ENCODE data around the gene ETFA. TPM values are rescaled to one million over a fixed set of nuclear protein-coding genes. Genes with fewer than 3 reads are reported as not detected.

ETFA gene
- polyA plus RNA-seq, 3 donors = 62.1 to 178 (median 166) TPM

- intact Hi-C loops (cut with micrococcal nuclease) = no loop called here
- no peaks in the 10 kb centered on the region for H3K36me3 ChIP-seq (replicated peaks in 1 of 2; ENCODE audit: control insufficient read depth in 1 of 2, insufficient read depth in 2 of 2, low read length in 2 of 2)
- H3K4me1 Mint-ChIP-seq = peaks cover 69% of the 10 kb centered on the region
- TF ChIP-seq, protein P1, sequence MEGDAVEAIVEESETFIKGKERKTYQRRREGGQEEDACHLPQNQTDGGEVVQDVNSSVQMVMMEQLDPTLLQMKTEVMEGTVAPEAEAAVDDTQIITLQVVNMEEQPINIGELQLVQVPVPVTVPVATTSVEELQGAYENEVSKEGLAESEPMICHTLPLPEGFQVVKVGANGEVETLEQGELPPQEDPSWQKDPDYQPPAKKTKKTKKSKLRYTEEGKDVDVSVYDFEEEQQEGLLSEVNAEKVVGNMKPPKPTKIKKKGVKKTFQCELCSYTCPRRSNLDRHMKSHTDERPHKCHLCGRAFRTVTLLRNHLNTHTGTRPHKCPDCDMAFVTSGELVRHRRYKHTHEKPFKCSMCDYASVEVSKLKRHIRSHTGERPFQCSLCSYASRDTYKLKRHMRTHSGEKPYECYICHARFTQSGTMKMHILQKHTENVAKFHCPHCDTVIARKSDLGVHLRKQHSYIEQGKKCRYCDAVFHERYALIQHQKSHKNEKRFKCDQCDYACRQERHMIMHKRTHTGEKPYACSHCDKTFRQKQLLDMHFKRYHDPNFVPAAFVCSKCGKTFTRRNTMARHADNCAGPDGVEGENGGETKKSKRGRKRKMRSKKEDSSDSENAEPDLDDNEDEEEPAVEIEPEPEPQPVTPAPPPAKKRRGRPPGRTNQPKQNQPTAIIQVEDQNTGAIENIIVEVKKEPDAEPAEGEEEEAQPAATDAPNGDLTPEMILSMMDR (IDR thresholded peaks at IDR 0.05) = no peak
- peaks cover 81 to 96% (median 90%) of the 10 kb centered on the region in 3 donors for H3K27me3 Mint-ChIP-seq (ENCODE audit: low read depth in 3 of 3)
- peak in 1 of 3 donors; percentile 23 for DNase-seq
- peak overlapping the region in 1 of 2 donors; percentile 29 for H3K27ac ChIP-seq (ENCODE audit: low read depth in 1 of 2, low read length in 2 of 2)
- H3K4me3 ChIP-seq (replicated peaks in 1 of 3; ENCODE audit: low read depth in 2 of 3, low read length in 3 of 3) = peak overlapping the region; percentile 43 to 79 (median 44)
- H3K4me1 ChIP-seq (ENCODE audit: control insufficient read depth in 1 of 2, insufficient read depth in 2 of 2, low read length in 2 of 2) = peaks cover 73 to 74% of the 10 kb centered on the region in 2 donors
- peak overlapping the region; percentile 50 for H3K9ac ChIP-seq (ENCODE audit: insufficient read depth, low read length, poor library complexity, severe bottlenecking)
- peaks cover 0 to 60% (median 46%) of the 10 kb centered on the region in 7 donors for H3K9me3 Mint-ChIP-seq
- WGBS (ENCODE audit: insufficient coverage) = 6% methylated on average over 15 of the region's 25 CpGs
- H3K36me3 Mint-ChIP-seq = peaks cover 13 to 38% of the 10 kb centered on the region in 2 donors
- H3K27ac Mint-ChIP-seq = peak overlapping the region in 6 of 7 donors; percentile 77 to 95 (median 91)
- H3K4me3 Mint-ChIP-seq = peak overlapping the region; percentile 83 to 94
- H2AFZ ChIP-seq (ENCODE audit: insufficient read depth, low read depth, low read length, poor library complexity, severe bottlenecking) = peak overlapping the region; percentile 65
- H4K20me1 ChIP-seq (ENCODE audit: insufficient read depth, low read length) = peaks cover 24% of the 10 kb centered on the region
- peaks cover 53 to 90% of the 10 kb centered on the region in 2 donors for H3K27me3 ChIP-seq (ENCODE audit: control insufficient read depth in 2 of 2, insufficient read depth in 2 of 2, low read length in 2 of 2)
- H3K9me3 ChIP-seq (replicated peaks in 1 of 2; ENCODE audit: control insufficient read depth in 1 of 2, insufficient read depth in 1 of 2, low read length in 2 of 2) = peaks cover 9 to 35% of the 10 kb centered on the region in 2 donors
- H3K79me2 ChIP-seq (ENCODE audit: insufficient read depth, low read length) = no peaks in the 10 kb centered on the region
- H3K4me2 ChIP-seq (replicated peaks; ENCODE audit: extremely low read depth, low read length, poor library complexity, severe bottlenecking) = peak overlapping the region; percentile 91
Observed at GRCh38 chr15:76337059-76337695, 25.9 kb upstream of the ETFA start.

GRCh38 chr15:76336254-76337058 lies 25.2 kb upstream of the ETFA start, which contains the start of gene ISL2:
TSS of gene ISL2 (plus strand) at chr15:76336773. CDS start at chr15:76336884, 111 bp downstream.
- H3K27me3 Mint-ChIP-seq (ENCODE audit: low read depth in 3 of 3) = peaks cover 74 to 88% (median 85%) of the 10 kb centered on the region in 3 donors
- under 1% methylated on average over 28 of the region's 40 CpGs for WGBS (ENCODE audit: insufficient coverage)
- Histone ChIP-seq H3K36me3 (replicated peaks in 1 of 2; ENCODE audit: control insufficient read depth in 1 of 2, insufficient read depth in 2 of 2, low read length in 2 of 2) (no peaks in the 10 kb centered on the region), H2AFZ (ENCODE audit: insufficient read depth, low read depth, low read length, poor library complexity, severe bottlenecking) (peak within 1 kb of the TSS; percentile 73), H3K27ac (ENCODE audit: low read depth in 1 of 2, low read length in 2 of 2) (peak within 1 kb of the TSS; percentile 61 to 73), H3K4me3 (replicated peaks in 1 of 3; ENCODE audit: low read depth in 2 of 3, low read length in 3 of 3) (peak within 1 kb of the TSS; percentile 43 to 79 (median 44)), H3K4me1 (ENCODE audit: control insufficient read depth in 1 of 2, insufficient read depth in 2 of 2, low read length in 2 of 2) (peaks cover 66 to 67% of the 10 kb centered on the region in 2 donors), H3K9me3 (replicated peaks in 1 of 2; ENCODE audit: control insufficient read depth in 1 of 2, insufficient read depth in 1 of 2, low read length in 2 of 2) (peaks cover 9 to 28% of the 10 kb centered on the region in 2 donors), H3K9ac (ENCODE audit: insufficient read depth, low read length, poor library complexity, severe bottlenecking) (peak within 1 kb of the TSS; percentile 50), H3K79me2 (ENCODE audit: insufficient read depth, low read length) (no peaks in the 10 kb centered on the region), H3K27me3 (ENCODE audit: control insufficient read depth in 2 of 2, insufficient read depth in 2 of 2, low read length in 2 of 2) (peaks cover 46 to 82% of the 10 kb centered on the region in 2 donors), H3K4me2 (replicated peaks; ENCODE audit: extremely low read depth, low read length, poor library complexity, severe bottlenecking) (peak within 1 kb of the TSS; percentile 91), H4K20me1 (ENCODE audit: insufficient read depth, low read length) (peaks cover 17% of the 10 kb centered on the region)
- H3K27ac Mint-ChIP-seq = peak within 1 kb of the TSS; percentile 56 to 95 (median 91)
- peaks cover 62% of the 10 kb centered on the region for H3K4me1 Mint-ChIP-seq
- TF ChIP-seq, protein P1 (IDR thresholded peaks at IDR 0.05) = no peak
- DNase-seq = peak; percentile 81 to 96 (median 90)
- intact Hi-C loops (cut with micrococcal nuclease) = no loop called here
- H3K4me3 Mint-ChIP-seq = peak within 1 kb of the TSS; percentile 83 to 94
- H3K36me3 Mint-ChIP-seq = peaks cover 13 to 31% of the 10 kb centered on the region in 2 donors
- H3K9me3 Mint-ChIP-seq = peaks cover 0 to 53% (median 39%) of the 10 kb centered on the region in 7 donors
